ENCODE results near the gene ABCC4.

The ABCC4 gene

GRCh38 chr13:94972262-94972661, 329.0 kb downstream of the ABCC4 start:
- TF ChIP-seq CTCF (IDR thresholded peaks at IDR 0.05; ENCODE audit: low read depth, low read length), result no peak
- no peak overlapping the region for H3K4me3 ChIP-seq (ENCODE audit: low read depth, low read length)
- in situ Hi-C loops (cut with HindIII; ENCODE audit: low sequenced_read_pairs), result no loop called here
- DNase-seq (ENCODE audit: low read depth, low spot score), result no peak

Data from astrocyte of the spinal cord (primary cell).